GM19452 (cell line): ENCODE results near the gene DNASE1L3.
"Not testable (repeated sequence)": the region's sequence is repeated elsewhere in the genome, so short reads cannot be mapped to it uniquely, and the experiment has no call there.

ENCODE experiments used
- ATAC-seq: cut with Tn5 transposase; IDR thresholded peaks from one replicate; pipeline ENCODE4 v1.9.1; 2021; ENCODE audit not compliant: unreplicated experiment

DNASE1L3 gene

DNA sequence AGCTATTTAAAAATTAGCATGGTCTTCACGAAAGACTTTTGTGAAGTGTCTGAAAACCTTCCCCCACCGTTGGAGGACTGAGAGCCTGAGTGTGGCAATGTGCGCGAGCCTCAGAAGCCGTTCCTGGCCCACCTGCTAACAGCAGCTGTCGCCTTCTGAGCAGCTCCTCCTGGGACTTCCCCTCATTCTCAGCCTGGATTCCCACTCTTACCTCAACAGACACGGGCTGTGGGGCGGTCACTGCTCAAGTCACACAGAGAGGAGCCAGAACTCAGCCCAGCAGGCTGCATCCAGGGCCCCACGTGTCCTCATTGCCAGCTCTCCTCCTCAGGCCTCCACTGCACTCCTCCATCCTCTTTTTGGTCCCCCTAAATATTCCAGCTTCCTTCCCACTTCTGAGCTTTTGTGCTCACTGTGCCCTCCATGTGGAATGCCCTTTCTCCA is 7.8 kb downstream of the DNASE1L3 start:
- ATAC-seq: no peak

DNA sequence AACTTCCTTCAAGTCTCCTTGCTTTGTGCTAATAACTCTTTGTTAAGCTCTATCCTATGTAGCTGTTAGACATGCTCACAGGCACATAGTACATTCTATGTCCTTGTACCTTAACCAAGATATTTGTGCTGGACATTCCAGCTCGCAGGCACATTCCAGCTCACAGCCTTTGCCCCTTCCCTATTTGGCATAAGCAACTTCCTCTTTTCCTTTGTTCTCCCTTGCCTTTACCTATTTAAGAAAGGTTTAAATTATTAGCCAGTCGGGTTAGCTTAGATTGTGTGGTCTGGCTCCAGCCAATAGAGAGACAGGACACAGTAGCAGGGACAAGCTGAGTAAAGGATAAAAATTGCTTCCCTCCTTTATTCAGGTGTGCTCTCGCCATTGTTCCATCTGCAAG is 9.3 kb downstream of the DNASE1L3 start:
- not testable (repeated sequence) for ATAC-seq

DNA sequence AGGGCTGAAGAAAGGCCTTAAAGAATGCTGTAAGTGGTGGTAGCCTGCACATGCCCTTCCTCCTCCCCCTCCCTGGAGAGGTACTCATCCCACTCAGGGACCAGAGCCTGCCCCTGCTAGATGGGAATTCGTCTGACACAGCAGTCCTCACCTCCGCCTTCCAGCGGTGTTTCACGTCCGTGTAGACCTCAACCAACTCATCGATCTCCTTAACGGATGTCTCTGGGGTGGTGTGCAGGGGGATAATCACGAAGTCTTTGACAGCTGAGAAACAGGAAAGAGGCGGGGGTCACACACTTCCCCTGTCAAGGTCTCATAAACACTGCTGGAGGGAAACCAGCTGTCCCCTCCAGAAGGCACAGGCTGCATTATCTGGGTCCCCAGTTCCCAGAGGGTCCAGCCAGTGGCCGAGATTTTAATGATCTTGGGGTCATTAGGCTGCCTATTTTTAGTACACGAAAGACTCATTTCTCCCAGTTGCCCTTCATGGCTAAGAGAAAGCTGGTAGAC is 9.9 kb downstream of the DNASE1L3 start:
- ATAC-seq: no peak

DNA sequence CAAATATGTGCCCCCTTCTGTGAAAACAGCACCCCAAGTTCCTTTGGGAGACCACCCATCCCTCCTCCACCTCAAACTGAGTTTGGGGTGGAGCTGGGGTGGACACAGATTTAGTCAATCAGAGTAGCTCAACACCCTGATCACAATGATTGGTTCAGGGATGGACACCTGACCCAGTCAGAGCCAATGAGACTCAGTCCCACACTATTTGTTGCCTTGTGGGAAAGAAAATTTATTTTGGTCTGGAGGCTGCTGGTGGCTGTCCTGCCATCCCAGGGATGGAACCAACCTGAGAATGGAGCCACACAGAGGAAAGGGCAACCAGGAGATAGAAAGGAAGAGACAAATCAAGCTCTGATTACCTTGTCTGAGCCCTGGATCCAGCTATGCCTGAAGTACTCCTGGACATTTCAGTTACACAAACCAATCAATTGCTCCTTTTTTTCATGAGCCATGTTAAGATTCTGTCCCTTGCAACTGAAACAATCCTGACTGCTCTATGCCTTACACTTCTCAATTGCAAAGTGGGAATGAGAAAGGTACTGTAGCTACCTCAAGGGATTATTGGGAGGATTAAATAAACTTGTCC is 10.6 kb downstream of the DNASE1L3 start:
- ATAC-seq: no peak

DNA sequence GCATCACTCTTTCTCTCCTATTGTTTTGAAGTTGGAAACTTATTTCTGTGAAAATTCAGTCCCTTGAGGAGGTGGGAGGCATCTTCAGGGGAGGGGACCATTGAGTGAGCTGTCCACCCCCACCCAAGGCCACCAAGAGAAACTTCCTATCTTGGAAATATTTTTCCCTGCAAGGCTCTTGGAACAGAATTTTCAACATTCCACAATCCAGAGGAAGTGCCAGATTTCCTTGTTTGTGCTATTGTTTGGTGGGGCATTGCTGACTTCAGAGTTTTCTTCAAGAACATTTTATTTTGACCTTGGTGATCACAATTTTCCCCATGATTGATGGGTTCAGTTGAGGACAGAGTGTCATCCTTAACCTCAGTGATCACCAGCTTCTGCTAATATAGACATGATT is 12.0 kb downstream of the DNASE1L3 start:
- ATAC-seq: no peak

DNA sequence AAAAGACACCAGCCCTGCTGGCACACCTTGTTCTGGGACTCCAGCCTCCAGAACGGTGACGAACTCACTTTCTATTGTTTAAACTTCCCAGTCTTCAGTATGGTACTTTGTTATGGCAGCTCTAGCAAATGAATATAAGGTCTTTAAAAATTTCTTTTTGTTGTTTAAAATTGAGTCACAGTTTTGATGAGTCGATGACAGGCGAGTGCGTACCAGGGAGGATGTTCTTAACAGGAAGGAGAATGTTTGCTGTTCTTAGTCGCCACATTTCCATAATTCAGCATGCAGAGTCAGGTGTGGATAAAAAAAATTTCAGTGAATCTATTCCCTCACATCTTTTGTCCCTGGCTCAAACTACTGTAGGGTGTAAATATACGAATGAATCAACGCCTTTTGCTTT is 12.4 kb downstream of the DNASE1L3 start:
- no peak for ATAC-seq

DNA sequence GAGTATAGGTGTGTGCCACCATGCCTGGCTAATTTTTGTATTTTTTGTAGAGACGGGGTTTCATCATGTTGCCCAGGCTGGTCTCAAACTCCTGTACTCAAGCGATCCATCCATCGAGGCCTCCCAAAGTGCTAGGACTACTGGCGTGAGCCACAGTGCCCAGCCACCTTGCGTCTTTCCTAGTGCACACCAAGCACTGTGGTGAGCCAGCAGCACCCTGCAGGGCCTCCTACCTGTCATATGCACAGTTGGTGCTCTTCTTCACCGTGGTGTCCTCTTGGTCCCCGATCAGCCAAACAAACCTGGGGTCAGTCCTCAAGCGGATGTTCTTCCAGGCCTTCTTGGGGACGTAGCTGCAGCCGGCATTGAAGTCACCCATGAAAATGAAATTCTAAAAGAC is 13.2 kb downstream of the DNASE1L3 start:
- ATAC-seq: no peak

DNA sequence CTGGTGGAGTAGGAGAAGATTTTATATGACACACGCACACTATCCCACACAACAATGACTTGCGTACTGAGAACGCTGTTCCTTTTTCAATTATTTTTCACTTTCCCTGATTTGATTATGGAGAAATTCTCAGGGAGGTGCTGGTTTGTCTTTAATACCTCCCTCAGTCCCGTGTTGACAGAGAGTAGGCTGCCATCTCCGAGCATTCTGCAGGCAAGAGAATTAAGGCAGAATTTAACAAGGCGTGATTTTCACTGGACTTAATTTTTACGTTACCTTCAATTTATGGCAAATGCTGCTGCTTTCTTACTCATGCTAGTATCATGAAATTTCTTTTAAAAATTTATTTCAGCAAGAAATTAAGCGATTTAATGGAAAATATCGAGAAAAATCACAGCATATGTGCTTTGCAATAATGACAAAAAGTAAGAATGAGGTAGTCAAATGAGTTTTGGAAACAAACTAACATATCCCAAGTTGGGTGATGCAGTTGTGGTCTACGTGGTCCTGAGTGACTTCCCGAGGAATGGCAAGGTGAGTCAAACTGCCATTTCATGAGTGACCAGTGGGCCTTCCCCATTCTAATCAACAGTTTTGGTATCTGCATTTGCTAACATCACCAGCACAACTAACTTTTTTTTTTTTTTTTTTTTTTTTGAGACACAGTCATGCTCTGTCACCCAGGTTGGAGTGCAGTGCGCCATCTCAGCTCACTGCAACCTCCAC is 16.9 kb downstream of the DNASE1L3 start:
- no peak for ATAC-seq

DNA sequence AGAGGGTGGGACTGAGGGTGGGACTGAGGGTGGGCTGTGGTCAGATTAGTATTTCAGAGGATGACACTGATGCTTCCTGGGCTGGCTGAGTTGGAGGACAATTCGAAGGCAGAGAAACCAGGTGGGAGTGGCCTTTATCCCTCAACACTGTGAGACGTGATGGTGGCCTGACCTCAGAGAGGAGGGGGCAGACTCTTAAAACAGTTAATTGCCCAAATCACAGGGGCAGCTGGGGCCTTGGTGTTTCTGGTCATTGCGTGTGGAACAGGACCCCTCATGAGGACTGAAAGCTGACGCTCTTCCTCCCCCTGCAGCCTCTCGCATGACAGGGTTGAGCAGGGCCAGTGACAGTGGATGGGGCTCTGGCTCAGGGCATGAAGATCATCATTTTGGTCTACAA is 18.7 kb downstream of the DNASE1L3 start:
- no peak for ATAC-seq

DNA sequence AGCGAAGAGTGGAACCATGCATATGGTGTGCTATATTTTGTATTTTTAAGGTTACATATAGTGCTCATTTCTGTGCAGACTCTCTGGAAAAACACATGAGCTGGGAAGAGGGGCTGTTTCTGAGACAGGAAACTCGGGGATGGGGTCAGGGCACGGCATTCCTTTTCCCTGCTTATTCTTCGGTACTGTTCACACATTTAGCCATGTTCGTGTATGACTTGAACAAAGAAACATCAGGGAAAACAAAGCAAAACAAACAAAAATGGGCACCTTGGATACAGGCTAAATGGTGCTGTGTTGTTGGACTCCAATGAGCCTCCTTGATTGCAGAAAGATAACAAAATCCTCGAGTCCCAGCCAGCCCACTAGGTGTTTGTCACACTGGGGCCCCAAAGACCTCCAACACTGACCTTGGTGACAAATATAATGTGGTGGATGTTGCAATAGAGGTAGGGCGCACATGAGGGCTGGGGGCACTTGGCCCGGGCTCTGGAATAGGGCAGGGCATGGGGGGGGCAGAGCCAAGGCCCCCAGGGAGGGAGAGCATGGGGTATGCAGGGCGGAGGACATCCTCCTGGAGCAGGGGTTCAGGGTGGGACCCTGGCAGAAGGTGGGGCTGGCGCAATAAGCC is 19.3 kb downstream of the DNASE1L3 start:
- no peak for ATAC-seq

DNA sequence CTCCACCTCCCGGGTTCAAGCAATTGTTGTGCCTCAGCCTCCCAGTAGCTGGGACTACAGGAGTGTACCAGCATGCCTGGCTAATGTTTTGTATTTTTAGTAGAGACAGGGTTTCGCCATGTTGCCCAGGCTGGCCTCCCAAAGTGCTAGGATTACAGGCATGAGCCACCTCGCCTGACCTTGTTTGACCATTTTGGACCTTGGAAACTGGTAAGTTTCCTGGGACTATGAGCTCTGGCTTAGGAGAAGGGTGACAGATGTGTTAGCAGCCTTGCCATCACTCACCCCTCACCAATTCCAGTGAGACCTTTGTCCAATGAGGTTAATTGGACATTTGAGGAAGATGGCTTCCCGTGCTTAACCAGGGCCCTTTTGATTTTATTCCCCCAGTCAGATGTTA is 19.9 kb downstream of the DNASE1L3 start:
- no peak for ATAC-seq

DNA sequence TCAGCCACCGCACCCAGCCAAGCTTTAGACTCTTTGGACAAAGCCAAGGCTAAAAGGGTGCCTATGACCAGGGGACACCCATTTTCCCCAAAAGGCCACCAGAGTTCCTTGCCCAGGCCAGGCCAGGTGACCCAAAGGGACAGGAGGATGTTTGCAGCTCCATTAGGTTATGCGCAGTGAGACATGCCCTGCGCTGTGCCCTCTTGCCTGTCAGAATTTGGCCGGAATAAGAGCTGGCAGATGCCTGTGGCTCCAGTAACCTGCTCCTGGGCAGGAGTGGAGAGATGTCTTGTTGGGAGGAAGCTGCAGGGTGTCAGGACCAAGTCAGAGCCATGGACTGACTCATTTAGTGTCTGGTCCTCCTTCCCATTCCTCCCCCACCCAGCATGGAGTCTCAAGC is 20.5 kb downstream of the DNASE1L3 start:
- no peak for ATAC-seq

DNA sequence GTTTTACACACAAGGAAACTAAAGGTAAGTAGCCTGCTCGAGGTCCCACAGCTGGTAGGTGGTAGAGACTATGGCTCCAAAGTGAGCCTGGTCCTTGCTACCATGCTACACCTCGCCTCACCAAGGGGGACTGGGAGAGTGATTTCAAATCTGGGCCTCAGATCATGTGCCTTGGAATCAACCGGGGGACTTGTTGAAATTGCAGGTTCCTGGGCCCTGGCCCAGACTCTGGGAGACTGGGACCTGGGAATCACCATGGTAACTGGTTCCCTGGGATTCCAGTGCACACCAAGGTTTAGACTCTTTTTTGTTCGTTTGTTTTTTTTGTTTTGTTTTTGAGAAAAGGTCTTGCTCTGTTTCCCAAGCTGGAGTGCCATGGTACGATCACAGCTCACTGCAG is 21.1 kb downstream of the DNASE1L3 start:
- ATAC-seq: no peak

DNA sequence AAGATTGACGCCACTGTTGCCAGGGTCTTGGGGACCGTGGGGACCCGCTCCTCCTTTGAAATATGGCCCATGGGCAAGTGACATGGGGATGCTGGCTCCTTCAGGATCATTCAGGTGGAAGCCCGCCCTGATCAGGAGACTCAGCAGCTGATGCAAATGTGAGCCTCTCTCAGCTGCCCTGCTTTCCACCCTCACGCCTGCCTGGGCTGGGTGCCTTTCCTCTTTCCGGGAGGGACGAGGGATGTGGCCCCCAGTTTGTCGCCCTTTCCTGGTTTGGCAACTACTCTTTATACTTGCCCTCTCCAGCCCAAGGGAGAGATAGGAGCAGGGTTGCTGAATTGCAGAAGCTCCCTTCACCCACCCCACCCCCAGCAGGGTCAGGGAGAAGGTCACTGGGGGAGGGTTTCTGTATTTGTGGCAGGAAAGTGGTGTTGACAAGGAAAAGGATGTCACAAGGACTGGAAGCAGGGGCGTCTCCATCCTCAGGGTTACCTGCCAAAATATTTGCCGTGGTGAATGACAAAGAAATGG is 21.8 kb downstream of the DNASE1L3 start:
- ATAC-seq: no peak

DNA sequence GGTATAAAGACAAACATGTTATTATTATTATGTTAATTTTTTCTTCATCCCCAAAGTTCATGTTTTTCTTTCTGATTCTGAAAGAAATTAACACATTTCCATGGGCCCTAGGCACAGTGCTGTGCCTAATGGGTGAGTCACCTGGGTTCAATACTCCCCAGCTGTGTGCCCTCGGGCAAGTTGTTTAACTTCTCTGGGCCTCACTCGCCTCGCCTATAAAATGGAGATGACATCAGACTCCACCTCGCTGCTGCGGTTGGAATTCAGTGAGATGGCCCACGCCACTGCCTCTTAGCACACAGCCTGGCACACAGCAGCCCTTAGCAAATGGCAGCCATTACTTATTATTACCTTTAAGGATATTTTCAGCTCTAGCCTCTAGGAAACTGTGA is 22.6 kb downstream of the DNASE1L3 start:
- no peak for ATAC-seq

DNA sequence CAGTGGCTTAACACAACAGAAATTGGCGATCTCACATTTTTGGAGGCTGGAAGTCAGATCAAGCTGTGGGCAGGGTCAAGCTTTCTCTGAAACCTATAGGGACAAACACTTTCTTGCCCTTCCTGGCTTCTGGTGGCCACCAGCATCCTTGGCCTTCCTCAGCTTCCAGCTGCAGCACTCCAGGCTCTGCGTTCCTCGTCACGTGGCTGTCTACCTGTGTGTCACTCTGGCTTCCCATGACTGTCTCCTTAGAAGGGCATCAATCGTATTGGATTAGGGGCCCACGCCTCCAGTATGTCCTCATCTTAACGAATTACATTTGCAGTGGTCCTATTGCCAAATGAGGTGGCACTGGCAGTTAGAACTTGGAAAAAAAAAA is 25.8 kb downstream of the DNASE1L3 start:
- no peak for ATAC-seq

DNA sequence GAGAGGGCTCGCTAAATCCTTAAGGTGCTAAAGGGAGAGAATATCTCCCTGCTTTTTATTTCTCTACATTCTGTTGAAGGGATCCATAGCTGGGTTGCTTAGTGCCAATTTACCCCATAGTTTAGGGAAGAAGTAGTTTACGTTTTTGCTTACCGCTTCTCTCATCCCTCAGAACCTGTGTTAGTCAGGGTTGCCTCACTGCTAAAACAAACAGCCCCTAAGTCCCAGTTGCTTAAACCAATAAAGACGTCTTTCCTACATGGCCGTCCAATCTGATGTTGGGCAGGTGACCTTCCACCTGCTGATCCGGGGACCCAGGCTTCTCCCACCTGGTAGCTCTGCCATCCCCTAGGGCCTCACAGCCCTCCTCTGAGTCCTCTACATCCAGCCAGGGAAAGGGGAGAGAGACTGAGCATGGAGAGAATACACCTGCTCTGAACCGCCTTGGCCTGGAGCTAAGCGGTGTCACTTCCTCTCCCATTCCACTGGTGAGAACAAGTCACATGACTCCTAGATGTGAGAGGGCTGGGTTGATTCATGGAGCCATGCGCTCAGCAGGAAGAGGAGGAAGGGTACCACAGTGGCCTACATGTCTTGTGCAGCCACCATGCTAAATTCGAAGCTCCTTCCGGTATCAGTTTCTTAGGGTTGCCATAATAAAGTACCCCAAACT is 26.3 kb downstream of the DNASE1L3 start:
- no peak for ATAC-seq

DNA sequence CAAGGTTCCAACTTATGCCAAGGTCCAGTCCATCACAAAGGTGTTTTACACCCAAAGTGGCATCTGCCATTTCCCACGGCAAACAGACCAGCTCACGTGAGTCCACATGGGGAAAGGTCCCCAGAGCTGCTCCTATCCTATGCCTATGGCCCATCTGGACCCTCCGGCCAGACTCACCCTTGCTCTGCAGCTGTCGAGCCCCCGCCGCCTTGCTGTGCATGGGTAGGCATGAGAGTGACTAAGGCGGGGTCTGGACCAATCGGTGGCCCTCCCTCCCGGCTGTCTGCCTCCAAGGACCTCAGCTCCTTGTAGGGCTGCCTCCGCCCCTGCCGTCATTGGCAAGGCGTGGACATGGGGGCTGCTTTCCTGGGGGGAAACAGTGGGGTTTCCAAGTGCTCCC is 26.9 kb downstream of the DNASE1L3 start:
- ATAC-seq: no peak

DNA sequence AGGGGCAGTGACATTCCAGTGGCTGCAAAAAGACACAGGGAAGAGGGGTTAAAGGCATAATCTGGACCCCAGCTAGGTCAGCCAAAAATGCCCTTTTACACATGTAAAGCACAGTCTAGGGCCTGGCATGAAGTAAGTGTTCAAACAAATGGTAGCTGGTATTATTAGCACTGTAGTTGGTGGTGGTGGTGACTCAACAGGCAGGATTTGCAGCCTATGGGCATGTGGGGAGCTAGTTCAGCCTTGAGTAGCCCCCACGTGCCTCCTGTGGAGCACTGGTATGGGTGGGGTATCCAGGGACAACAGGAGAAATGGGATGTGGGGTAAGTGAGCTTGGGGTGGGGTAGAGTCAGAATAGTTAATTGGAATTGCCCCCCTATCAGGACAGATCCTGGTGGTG is 27.6 kb downstream of the DNASE1L3 start:
- ATAC-seq: no peak

DNA sequence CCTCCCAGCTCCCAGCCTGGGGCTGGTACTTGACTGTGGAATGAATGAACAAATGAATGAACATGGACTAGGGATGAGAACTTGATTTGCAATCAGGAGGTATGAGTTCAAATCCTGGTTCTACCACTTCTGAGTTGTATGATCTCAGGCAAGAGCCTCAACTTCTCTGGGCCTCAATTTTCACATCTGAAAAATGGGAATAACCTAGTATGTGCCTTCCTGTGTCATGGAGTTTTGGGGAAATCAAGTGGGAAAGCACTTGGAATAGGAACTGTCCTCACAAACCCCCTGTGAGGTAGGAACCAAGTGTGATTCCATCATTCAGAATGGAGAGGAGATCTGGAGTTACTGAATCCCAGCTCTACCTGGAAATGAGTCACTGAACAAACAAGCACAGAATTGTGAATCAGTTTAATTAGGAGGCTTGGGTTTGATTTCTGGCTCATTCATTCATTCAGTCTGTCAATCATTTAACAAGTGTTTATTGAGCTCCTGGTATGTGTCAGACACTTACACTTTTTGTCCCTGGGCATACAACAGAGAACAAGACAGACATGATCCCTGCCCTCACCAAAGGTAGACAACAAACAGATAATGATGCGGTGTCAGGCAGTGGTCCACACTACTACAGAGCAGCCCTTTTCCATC is 29.7 kb downstream of the DNASE1L3 start:
- no peak for ATAC-seq
